Measurements from ENCODE around the gene OR8A1. TPM values are rescaled to one million over a fixed set of nuclear protein-coding genes. Genes with fewer than 3 reads are reported as not detected.
A peak's percentile ranks its signal among the peaks of the same experiment; 100 is the strongest.

Gene OR8A1
- total RNA-seq (not detected), polyA plus RNA-seq (not detected)
- long read RNA-seq, donor 1 = 0 reads
- long read RNA-seq, donor 2 = 0 reads
- long read RNA-seq, donor 3 = 0 reads
- long read RNA-seq, donor 4 = 0 reads
- long read RNA-seq, donor 5 = 0 reads
- long read RNA-seq, donor 6 = 0 reads
- long read RNA-seq, donor 7 = 0 reads
- long read RNA-seq, donor 8 = 0 reads
- long read RNA-seq, donor 9, partial matches to known transcripts = 0 of 2 reads
- long read RNA-seq, donor 9, other reads (novel, unspliced or antisense) = 0 of 2 reads
- long read RNA-seq, donor 10 = 0 reads

- WGBS, 5 donors = 36 to 72% (median 57%) methylated on average over 4 of the region's 4 CpGs
- peaks cover 0 to 5% (median 0%) of the 10 kb centered on the region in 3 donors for H3K27me3 ChIP-seq
- TF ChIP-seq CTCF (IDR thresholded peaks at IDR 0.05) (no peak), EP300 (IDR thresholded peaks at IDR 0.05) (no peak), POLR2AphosphoS5 (IDR thresholded peaks at IDR 0.05) (no peak), POLR2A (IDR thresholded peaks at IDR 0.05) (no peak)
Measured at GRCh38 chr11:124569697-124570096, at the start of gene OR8A1. Gene OR8A1 (plus strand): TSS chr11:124569997. CDS start chr11:124570120, 123 bp downstream.

GRCh38 chr11:124520550-124520854 lies 49.3 kb upstream of the OR8A1 start:
- Histone ChIP-seq H3K27me3 (no peaks in the 10 kb centered on the region), H3K27ac (no peak overlapping the region), H3K4me1 (no peaks in the 10 kb centered on the region), H3K4me3 (no peak overlapping the region), H3K36me3 (no peaks in the 10 kb centered on the region), H3K9me3 (no peaks in the 10 kb centered on the region)
- TF ChIP-seq POLR2A (IDR thresholded peaks at IDR 0.05) = no peak
- TF ChIP-seq POLR2AphosphoS5 (IDR thresholded peaks at IDR 0.05) = no peak
- no peak for TF ChIP-seq CTCF (IDR thresholded peaks at IDR 0.05)
- TF ChIP-seq EP300 (IDR thresholded peaks at IDR 0.05) = no peak
- intact Hi-C loops (cut with DNase I; ENCODE audit: low total_unique reads) = no loop called here
- WGBS, 5 donors = 43 to 57% (median 46%) methylated on average over 1 of the region's 1 CpG
- DNase-seq = no peak

More at GRCh38 chr11:124569697-124570096, at the start of gene OR8A1:
- H3K4me3 ChIP-seq = no peak within 1 kb of the TSS
- no peaks in the 10 kb centered on the region for H3K36me3 ChIP-seq
- DNase-seq = no peak
- no peaks in the 10 kb centered on the region for H3K9me3 ChIP-seq
- H3K27ac ChIP-seq = no peak within 1 kb of the TSS
- H3K4me1 ChIP-seq = no peaks in the 10 kb centered on the region
- intact Hi-C loops (cut with DNase I; ENCODE audit: low total_unique reads) = no loop called here

GRCh38 chr11:124533626-124534025 lies 36.2 kb upstream of the OR8A1 start:
- DNase-seq = peak in 1 of 2 donors; percentile 14
- no peaks in the 10 kb centered on the region for H3K27me3 ChIP-seq
- H3K4me3 ChIP-seq = no peak overlapping the region
- intact Hi-C loops (cut with DNase I; ENCODE audit: low total_unique reads) = no loop called here
- TF ChIP-seq EP300 (IDR thresholded peaks at IDR 0.05) (no peak), POLR2A (IDR thresholded peaks at IDR 0.05) (no peak)
- peaks cover 0 to 4% (median under 1%) of the 10 kb centered on the region in 4 donors for H3K9me3 ChIP-seq
- no peak overlapping the region for H3K27ac ChIP-seq
- H3K4me1 ChIP-seq = no peaks in the 10 kb centered on the region
- 39 to 66% (median 49%) methylated on average over 2 of the region's 2 CpGs for WGBS, 5 donors
- no peaks in the 10 kb centered on the region for H3K36me3 ChIP-seq

- DNase-seq = no peak
- H3K27ac ChIP-seq = no peak overlapping the region
- H3K9me3 ChIP-seq = no peaks in the 10 kb centered on the region
- 69 to 77% (median 76%) methylated on average over 2 of the region's 2 CpGs for WGBS, 5 donors
- H3K4me3 ChIP-seq = no peak overlapping the region
- H3K4me1 ChIP-seq = no peaks in the 10 kb centered on the region
- TF ChIP-seq CTCF (IDR thresholded peaks at IDR 0.05) = no peak
- TF ChIP-seq EP300 (IDR thresholded peaks at IDR 0.05) = no peak
- no peak for TF ChIP-seq POLR2A (IDR thresholded peaks at IDR 0.05)
- TF ChIP-seq POLR2AphosphoS5 (IDR thresholded peaks at IDR 0.05) = no peak
- H3K27me3 ChIP-seq = no peaks in the 10 kb centered on the region
- intact Hi-C loops (cut with DNase I; ENCODE audit: low total_unique reads) = no loop called here
- H3K36me3 ChIP-seq = no peaks in the 10 kb centered on the region
Measured at GRCh38 chr11:124534051-124534450, 35.7 kb upstream of the OR8A1 start.

- no peak for DNase-seq
- TF ChIP-seq CTCF (IDR thresholded peaks at IDR 0.05) (no peak), POLR2A (IDR thresholded peaks at IDR 0.05) (no peak), POLR2AphosphoS5 (IDR thresholded peaks at IDR 0.05) (no peak), EP300 (IDR thresholded peaks at IDR 0.05) (no peak)
- Histone ChIP-seq H3K27ac (no peak overlapping the region), H3K27me3 (no peaks in the 10 kb centered on the region), H3K36me3 (no peaks in the 10 kb centered on the region), H3K4me3 (no peak overlapping the region), H3K9me3 (no peaks in the 10 kb centered on the region), H3K4me1 (no peaks in the 10 kb centered on the region)
- intact Hi-C loops (cut with DNase I; ENCODE audit: low total_unique reads) = no loop called here
- WGBS, 5 donors = 74 to 84% (median 79%) methylated on average over 8 of the region's 8 CpGs
Measured at GRCh38 chr11:124535552-124536232, 34.1 kb upstream of the OR8A1 start.

Measured in stomach (tissue), 19 donors.